GM12873 (cell line): ENCODE results near the gene SPRED3.
A peak's percentile ranks its signal among the peaks of the same experiment; 100 is the strongest.

ENCODE experiments used
- CTCF ChIP-seq: IDR thresholded peaks from 2 replicates; pipeline ENCODE4 v1.5.1; 2012; ENCODE audit warnings: low read depth, mild to moderate bottlenecking, moderate library complexity, low read length, control low read depth; ENCODE audit not compliant: insufficient read depth; ENCODE audit errors: missing control alignments

SPRED3 gene

GRCh38 chr19:38437917-38438316 lies 49.4 kb downstream of the SPRED3 start:
- no peak for TF ChIP-seq CTCF

- no peak for TF ChIP-seq CTCF
Measured at GRCh38 chr19:38440592-38440991, 52.1 kb downstream of the SPRED3 start.

GRCh38 chr19:38441657-38442348 lies 53.3 kb downstream of the SPRED3 start:
- peak; percentile 41 for TF ChIP-seq CTCF

- TF ChIP-seq CTCF, result no peak
Measured at GRCh38 chr19:38442736-38443135, 54.2 kb downstream of the SPRED3 start.

- no peak for TF ChIP-seq CTCF
Measured at GRCh38 chr19:38443458-38443999, 55.0 kb downstream of the SPRED3 start.

GRCh38 chr19:38444026-38444425 lies 55.5 kb downstream of the SPRED3 start:
- no peak for TF ChIP-seq CTCF

GRCh38 chr19:38445362-38445761 lies 56.9 kb downstream of the SPRED3 start:
- no peak for TF ChIP-seq CTCF
